ENCODE data around the gene GABRG3.

GABRG3 gene

DNA sequence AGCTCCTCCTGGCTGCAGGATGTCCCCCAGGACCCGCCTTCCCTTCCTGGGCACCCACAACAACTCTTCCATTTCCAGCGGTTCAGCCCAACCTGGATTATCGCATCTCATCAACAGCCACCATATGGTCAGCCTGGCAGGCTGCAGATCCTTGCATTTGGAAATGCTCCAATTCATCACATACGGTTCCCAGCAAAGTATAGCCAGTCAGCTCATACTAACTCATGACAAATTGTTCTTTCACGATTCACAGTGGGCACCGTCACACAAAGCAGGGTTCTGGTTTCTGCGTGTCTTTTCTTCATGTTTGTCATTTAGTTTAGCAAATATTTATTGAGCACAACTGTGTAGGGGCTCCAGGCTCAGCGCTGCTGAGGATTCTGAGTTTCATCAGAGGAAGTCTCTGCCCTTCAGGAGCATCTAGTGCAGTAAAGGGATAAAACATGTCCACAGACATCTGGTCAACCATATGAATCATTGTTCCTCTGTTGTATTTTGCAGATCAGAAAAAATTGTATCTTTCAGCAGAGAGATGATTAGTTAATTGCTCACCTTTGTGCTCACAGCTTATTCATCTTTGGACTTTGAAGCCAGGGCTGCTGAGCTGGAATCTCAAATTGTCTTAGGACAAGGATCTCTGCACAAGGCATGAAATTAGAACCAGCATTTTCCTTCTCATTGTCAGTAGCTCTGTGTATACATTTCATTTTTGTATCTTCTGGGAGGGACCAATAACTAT lies 125.1 kb downstream of the GABRG3 start:
- DNase-seq (ENCODE audit: low read depth in 3 of 3): no peak

DNA sequence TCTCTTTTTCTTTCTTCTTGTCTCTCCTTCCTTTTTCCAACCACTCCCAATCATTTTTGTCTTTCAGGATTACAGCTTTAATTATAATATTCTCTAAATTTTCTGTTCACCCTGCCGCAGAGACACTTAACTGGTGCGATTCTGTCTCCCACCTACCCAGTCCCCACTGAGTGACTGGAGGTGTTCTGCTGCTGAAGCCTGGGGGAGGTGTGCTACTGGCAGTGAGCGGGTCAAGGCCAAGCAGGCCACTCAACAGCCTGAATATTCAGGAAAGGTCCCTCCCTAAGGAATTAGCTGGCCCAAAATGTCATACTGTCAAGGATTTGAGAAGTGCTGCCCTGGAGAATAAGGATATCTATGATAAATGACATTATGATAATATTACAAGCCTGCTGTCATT lies 126.5 kb downstream of the GABRG3 start:
- DNase-seq (ENCODE audit: low read depth in 3 of 3): no peak

DNA sequence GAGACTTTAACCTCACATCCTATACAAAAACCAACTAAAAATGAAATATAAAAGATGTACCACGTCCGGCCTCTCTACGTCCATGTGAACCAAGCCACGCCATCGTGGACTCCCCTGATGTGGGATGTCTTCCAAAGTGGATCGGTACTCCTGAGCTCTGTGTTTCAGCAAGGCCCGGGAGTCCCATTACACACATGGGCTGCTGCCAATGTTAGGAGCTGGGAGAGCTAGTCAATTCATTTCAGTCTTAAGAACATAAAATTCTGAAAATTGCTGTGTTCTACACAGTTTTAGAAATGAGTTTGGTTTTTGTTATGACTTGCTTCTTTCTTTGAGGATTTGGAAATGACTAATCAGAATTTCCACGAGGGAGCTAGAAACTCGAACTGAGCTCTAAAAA lies 131.0 kb downstream of the GABRG3 start:
- no peak for DNase-seq (ENCODE audit: low read depth in 3 of 3)

DNA sequence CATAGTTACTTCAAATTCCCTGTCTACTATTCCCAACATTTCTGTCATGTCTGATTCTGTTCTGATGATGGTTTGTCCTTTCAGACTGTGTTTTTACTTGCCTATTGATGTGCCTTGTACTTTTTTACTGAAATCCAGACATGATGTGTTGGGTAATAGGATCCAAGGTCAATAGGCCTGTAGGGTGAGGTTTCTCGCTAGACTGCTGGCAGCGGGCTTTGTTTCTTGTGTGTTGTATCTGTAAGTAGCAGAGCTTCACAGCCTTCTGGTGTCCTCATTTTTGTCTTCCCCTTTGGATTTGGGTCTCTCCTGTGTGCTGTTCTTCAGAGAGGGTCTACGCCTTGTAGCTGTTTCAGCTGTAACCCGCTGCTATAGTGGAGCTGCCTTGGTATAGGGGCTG lies 140.3 kb downstream of the GABRG3 start:
- DNase-seq (ENCODE audit: low read depth in 3 of 3): no peak

DNA sequence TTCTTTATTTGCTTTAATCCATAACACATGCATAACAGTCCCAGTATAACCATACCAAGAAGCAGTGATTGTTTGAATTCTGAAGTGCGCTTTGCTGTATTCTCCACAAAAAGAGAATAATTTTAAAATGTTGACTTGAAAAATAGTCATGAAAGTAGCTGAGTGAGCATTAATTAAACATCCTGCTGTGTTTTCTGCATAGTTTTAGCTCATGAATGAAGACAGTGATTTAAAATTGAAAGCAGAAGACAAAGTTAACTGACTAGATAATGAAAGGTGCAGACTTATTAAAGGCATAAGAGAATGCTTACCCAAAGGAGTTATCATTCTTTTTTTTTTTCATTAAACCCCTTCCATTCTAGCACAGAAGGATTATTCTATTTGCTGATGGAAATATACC lies 143.5 kb downstream of the GABRG3 start:
- DNase-seq (ENCODE audit: low read depth in 3 of 3): no peak

DNA sequence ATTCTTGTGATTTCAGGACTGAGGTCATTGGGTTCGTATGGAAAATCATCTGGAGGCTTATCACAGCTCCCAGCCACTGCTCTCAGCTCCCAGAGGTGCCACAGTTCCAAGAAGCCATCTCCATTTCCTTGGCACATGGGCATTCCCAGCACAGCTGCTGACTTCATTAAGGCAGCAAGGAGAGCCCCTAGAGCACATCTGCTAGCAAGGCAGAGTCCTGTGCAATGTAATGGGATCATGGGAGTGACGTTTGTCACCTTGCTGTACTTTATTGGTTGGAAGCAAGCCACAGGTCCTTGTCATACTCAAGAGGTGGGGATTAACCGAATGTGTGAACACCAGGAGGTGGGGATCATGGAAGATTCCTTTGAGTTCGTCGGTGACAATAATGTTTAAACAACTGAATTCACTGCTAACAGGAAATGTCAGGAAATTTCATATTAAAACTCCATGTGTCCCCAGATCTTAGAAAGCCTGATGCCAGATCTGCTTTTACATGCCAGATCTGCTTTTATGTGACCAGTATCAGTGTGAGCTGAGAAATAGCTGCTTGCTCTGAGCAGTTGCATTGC lies 148.8 kb downstream of the GABRG3 start:
- DNase-seq (ENCODE audit: low read depth in 3 of 3): no peak

DNA sequence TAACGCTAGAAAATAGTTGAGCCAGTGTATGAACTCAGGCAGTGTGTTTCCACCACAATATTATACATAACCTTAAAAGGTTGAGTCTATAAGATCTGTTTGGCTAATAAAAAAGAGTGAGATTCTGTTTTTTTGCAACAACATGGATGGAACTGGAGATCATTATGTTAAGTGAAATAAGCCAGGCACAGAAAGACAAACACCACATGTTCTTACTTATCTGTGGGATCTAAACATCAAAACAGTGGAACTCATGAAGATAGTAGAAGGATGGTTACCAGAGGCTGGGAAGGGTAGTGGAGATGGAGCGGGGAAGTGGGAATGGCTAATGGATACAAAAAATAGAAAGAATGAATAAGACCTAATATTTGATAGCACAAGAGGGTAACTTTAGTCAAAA lies 150.7 kb downstream of the GABRG3 start:
- DNase-seq (ENCODE audit: low read depth in 3 of 3): no peak

DNA sequence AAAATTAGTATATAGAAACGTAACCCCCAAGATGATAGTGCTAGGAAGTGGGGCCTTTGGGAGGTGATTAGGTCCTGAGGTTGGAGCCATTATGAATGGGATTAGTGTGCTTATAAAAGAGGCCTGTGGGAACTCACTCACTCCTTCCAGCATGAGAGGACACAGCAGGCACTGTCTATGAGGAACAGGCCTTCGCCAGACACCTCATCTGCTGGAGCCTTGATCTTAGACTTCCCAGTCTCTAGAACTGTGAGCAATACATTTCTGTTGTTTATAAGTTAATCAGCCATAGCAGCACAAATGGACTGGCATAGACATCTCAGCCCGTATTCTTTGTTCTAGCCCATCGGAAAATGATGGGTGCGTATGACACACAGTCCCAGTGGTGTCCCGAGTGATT lies 152.3 kb downstream of the GABRG3 start:
- no peak for DNase-seq (ENCODE audit: low read depth in 3 of 3)

DNA sequence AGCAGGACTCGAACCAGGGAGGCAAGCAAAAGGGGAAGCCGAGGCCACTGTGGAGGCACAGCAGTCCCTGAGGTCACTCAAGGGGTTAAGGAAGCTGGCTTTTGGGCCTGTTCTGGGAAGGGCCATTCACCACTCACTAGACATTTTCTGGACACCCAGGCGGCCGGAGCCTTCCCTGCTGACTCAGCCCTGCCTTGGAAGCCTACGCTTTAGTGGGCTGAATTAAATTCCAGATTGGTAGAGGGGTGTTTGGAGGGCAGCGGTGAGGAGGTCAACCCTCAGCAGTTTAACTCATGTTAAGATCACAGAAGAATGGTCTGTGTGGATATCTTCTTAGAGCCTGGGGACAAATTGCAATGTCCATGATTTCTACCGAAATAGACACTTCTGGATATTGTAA lies 152.8 kb downstream of the GABRG3 start:
- no peak for DNase-seq (ENCODE audit: low read depth in 3 of 3)

DNA sequence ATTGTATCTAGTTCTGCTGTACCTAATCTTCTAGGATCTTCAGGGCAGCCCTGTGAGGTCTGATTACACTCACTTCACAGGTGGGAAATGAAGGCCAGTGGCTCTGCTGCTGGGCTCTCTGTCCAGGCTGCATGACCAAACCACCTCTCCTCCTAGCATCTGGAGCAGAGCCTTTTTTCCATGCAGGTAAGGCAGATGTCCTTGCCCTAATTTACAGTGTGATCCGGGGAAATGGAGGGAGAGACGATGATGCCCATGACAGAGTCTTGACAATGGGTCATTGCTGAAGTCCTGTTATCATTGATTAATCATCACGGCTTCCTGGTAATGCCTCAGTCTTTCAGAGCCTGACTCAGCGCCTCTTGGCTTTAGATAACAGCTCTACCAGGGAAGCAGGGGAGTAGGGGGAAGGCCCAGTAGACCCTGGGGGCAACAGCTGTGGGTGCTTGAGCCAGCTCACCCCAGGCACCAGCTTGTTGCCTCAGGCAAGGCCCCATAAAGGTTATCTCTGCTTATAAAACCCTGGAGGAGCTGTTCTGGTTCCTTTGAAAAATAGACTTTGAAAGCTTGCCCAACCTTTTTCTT lies 153.4 kb downstream of the GABRG3 start:
- DNase-seq (ENCODE audit: low read depth in 3 of 3): no peak

DNA sequence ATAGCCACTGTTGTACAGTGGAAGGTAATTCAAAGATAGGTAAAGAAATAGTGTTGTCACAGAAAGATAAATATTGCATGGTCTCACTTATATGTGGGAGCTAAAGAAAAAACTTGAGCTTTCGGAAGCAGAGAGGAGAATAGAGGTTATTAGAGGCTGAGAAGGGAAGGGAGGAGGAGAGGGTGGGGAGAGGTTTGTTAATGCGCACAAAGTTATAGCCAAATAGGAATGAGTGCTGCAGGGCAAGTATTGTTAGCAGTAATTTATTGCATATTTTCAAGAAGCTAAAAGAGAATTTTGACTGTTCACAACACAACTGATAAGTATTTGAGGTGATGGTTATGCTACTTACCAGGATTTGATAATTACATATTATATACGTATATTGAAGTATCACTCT lies 154.2 kb downstream of the GABRG3 start:
- DNase-seq (ENCODE audit: low read depth in 3 of 3): no peak

DNA sequence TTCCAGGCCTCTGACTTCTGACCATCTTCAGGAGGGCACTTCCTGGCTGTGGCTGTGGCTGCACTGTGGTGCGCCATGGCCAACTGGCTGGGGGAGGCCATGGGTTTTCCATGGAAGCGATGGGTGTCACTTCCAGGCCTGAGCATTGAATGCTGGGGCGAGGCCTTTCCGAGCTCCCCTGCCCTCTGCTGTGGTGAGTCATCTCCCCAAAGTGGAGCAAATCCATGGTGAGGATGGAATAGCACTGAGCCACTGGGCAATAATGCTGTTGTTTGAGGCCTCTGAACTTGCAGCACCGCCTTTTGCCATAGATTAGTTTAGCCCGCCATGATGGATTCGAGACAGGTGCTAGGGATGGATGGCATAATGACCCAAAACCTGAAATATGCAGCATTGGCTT lies 155.5 kb downstream of the GABRG3 start:
- DNase-seq (ENCODE audit: low read depth in 3 of 3): no peak

DNA sequence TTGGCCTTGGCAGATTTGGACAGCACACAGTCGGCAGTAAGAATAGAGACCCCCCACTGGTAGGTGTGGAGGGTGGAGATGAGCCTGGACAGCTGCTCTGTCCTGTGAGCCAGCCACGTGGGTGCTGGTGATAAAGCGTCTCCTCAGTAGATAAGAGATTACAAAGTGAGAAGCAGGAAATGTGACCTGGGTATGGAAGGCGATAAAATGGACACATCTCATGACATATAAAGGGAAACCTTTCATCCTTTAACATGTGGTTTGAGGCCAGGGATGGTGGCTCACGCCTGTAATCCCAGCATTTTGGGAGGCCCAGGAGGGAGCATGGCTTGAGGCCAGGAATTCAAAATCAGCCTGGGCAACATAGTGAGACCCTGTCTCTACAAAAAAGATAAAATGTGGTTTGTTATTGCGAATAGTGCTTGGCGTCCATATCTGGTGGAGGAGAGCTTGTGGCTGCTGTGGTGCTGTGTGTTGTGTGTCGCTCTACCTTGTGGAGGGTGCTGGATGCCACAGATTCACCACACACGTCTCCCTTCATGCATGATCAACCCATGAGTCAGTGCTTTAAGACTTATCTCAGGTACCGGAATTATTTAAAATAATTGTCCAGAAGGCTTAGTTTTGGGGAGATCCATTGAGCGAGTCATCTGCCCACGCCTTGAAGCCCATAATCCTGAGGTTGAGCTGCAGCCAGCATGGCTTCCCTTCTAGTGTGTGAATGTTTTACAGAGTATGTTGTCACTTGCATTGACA lies 157.0 kb downstream of the GABRG3 start:
- no peak for DNase-seq (ENCODE audit: low read depth in 3 of 3)

DNA sequence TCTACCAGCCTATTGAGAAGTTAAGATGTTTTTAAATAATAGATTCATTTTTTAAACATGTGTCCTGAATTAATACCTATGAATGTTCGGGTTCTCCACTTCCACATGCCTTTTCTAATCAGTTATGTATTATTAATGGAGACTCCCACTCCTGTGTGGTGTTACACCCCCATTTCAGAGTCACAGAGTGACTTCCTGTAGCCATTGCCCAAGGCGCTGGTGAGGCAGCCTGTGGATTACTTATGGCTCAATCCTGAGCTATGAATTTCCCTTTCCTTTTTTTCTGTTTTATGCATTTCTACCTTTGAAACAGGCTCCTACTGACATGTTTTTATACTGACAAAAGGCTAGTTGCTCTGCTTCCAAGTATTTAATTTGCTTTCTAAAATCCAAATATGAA lies 162.3 kb downstream of the GABRG3 start:
- DNase-seq (ENCODE audit: low read depth in 3 of 3): no peak

DNA sequence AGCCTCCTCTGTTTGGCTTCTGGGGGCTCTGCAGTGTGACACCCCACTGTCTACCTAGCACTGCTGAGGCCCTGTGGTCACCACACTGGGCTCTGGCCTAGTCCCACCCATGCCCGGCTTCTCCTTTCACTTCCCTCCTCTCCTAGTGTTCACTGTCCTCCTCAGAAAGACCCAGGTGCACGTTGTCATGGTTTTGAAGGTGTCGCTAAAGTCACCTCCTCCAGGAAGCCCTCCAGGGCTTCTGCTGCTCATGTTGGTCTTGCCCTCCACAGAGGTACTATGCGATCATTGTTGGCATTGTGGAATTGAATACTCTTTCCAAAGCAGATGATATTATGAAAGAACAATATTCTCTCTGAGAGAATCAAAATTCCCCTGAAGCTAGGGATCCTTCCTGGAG lies 163.5 kb downstream of the GABRG3 start:
- DNase-seq (ENCODE audit: low read depth in 3 of 3): no peak

DNA sequence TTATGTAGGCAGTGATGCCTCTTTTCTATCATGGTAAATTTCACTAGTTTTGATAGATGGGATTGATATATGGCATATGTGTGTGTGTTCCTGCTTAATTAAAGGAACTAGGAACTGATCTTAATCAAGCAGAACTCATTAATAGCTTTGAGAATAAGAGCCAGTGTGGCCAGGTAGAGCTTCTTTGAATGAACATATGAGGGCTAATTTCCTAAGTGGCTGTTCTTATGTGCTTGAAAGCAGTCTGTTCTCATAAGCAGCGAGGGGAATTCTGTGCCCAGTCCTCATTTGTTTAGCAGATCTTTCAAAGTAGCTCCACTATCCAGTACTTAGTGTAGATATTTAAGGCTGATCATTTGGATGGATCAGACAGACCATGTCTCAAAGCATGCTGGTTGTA lies 164.2 kb downstream of the GABRG3 start:
- DNase-seq (ENCODE audit: low read depth in 3 of 3): no peak

DNA sequence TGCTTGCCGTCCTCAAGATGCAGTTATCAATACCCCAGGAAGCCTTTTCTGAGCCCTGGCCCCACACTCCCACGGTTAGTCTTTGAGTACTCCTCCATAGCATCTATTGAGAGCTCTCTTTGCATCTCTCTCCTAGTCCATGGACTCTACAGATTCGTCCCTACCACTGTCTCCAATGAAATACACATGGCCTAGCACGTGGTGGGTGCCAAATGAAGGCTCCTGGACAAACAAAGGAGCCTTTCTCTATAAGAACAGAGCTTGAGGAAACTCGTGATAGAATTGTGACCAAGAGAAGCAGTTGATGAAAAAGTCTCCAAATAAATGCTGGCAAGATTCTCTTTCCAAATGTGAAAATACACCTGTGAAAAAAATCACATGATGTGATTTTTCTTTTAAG lies 166.1 kb downstream of the GABRG3 start:
- DNase-seq (ENCODE audit: low read depth in 3 of 3): no peak

DNA sequence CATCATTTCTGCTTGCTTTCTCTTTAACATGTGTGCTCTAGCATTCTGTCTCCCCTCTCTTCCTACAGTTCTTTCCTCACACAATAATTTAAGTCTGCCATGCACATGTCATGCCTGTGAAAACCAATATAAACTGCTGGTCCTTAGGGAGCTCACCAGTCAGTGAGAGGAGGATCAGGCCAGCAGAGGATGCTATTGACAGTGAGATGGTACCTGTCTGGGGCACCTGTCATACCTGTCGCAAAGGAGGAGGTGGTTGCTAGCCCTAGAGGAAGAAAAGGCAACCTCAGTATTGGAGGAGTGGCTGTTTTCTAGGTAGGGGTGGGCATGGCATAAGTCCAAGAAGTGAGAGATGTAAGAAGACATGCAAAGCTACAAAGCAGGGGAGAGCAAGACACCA lies 194.6 kb downstream of the GABRG3 start:
- DNase-seq (ENCODE audit: low read depth in 3 of 3): no peak

DNA sequence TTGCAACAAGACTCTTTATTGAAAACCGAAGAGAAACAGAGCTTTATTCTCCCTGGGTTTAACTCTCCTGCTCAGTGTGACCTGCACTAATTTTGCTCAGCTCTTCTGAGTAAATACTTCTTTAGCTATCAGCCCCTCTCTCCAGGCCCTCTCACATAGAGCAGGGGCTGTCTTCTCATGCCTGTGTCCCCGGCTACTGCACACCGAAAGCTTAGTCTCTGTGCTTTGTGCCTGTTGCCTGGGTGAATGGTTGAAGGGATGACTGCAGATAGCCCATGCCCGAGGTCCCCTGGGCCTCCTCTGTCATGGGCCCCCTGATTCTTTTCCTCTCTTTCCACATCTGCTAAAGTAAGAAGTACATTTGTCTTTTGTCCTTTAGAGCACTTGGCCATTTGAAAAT lies 195.9 kb downstream of the GABRG3 start:
- no peak for DNase-seq (ENCODE audit: low read depth in 3 of 3)

DNA sequence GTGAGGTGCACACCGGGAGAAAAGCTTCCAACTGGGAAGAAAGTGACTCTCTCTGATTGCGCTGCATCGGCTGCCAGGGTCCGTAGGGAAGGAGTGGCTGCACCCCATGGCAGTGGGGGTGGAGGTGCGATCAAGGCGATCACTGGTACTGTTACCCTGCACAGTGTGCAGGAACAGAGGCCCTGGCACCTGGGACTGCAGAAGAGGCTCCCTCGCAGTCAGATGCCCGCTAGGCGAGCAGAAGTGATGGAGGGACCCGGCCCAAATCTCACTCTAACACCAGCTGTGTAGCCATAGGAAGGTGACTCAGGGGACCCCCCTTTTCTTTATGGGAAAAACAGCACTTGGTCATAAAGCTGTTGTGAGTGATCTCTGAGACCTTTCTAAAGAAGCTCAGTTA lies 196.8 kb downstream of the GABRG3 start:
- no peak for DNase-seq (ENCODE audit: low read depth in 3 of 3)

DNA sequence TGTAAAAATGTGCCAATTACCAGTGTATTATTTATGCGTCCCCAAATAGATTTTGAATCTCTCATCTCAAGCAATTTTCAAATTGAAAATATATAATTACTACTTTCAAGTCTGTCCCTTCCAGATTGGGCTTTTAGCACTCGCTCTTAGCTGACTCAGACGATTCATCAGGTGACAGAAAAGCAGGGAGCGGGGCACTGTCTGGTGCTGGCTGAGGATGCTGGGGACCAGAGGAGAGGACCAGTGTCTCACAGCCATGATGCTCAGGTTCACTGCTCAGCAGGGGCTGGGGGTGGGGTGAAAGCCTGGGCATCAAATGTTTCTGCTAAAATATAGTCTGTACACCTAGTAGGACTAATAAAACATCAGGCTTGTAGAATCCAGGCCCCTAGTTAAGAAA lies 199.9 kb downstream of the GABRG3 start:
- DNase-seq (ENCODE audit: low read depth in 3 of 3): no peak

DNA sequence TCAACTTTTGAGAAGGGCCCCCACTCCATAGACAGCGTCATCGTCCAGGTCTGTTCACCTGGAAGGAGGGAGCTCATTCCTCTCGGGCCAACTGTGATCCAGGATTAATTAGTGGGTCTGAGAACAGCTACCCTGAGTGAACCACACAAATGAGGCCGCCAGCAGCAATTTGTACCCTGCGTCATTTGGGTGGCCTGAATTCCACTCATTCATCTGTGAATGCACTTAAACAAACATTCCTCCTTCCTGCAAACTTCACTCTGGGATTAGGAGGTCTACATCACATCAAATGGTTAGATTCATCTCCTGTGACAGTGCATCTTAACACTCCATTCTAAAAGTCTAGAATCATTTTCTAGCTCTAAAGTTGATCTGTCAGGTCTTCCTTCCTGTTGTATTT lies 201.8 kb downstream of the GABRG3 start:
- DNase-seq (ENCODE audit: low read depth in 3 of 3): no peak

Data from stimulated activated CD4-positive, alpha-beta T cell treated with anti-CD3 and anti-CD28 coated beads, TNF-alpha, amount 100 ng/mL, for 4 hours (primary cell).